HG02623 (cell line): ENCODE results near the gene KAT6B.

Experiments
- ATAC-seq: cut with Tn5 transposase; IDR thresholded peaks from one replicate; pipeline ENCODE4 v1.9.1; 2021; ENCODE audit warnings: moderate library complexity; ENCODE audit not compliant: unreplicated experiment

KAT6B gene

GRCh38 chr10:74944205-74944604 is 117.8 kb downstream of the KAT6B start:
- no peak for ATAC-seq

- no peak for ATAC-seq
Measured at GRCh38 chr10:74947781-74948401, 121.5 kb downstream of the KAT6B start.

DNA sequence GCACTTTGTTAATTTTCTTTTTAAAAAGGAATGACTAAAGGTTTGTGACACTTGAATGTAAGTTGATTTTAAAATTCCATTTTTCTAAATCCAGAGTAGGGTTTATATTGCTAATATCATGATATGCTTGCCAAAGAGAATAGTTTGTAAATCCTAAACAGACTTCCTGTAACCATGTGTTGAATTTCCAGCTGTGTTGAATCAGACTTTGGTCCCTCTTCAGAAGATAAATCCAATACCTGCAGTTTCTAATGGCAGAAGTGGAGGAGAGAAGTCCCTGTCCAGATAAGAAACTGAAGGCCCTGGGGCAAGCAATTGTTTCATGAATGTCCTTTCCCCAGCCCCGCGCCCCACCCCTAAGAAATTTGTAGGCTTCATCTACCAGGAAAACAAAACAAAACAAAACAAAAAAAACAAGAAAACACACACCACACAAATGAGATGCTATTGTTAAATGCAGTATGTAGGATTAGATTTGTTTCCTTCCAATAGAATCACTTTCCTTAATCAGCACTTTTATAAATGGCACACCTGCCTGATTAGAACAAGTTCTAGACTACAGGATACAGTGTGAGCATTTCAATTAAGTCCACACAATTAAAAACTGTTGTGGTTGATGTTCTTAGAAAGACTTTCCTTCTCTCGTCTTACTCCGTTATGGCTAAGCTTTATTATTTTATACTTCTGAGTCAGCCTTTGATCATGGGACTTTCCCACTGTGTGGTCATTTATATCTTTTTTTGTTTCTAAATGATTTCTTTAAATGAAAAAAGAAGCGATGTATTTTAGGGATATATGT is 122.8 kb downstream of the KAT6B start:
- ATAC-seq, result no peak

DNA sequence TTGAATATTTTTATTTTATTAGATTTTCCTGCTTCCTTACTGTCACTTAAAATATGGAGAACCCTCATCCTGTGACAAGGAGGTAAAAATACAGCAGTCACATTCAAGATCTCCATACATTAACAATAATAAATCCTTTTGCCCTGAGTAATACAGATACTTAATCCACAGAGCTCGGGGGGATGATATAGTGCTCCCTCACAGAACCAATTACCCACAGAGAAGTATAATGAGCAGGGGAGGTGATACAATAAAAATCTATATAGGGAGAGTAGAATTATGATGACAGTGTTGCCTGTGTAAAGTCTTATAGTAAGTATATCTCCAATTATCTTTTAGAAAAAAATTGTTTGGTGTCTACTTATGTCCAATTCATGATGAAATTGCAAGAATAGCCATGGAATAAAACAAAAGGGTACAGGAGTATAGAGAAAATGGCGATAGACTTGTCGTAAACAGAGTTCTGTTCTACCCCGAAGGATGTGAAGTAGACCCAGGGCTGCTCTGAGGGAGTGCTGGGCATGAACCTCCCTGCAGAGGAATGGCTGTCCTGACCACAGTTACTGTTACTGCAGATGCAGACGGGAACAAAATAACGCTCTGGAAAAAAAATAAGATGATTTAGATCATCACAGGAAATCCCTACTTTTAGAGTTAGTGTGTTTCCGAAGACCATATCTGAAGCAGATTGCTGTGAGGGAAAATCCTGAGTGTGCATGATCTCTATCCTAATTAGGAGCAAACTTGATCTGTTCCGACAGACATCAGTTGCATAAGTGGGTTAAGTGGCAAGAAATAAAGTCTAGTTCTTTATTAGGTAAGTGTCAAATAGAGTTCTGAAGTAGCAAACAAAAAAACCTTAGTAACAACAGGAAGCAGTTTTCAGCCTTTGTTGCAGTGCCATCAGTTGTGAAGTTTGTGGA is 123.7 kb downstream of the KAT6B start:
- no peak for ATAC-seq

GRCh38 chr10:74953214-74953613 is 126.8 kb downstream of the KAT6B start:
- no peak for ATAC-seq

GRCh38 chr10:74955796-74956195 is 129.4 kb downstream of the KAT6B start:
- ATAC-seq, result no peak

- no peak for ATAC-seq
Measured at GRCh38 chr10:74956555-74957111, 130.2 kb downstream of the KAT6B start.

DNA sequence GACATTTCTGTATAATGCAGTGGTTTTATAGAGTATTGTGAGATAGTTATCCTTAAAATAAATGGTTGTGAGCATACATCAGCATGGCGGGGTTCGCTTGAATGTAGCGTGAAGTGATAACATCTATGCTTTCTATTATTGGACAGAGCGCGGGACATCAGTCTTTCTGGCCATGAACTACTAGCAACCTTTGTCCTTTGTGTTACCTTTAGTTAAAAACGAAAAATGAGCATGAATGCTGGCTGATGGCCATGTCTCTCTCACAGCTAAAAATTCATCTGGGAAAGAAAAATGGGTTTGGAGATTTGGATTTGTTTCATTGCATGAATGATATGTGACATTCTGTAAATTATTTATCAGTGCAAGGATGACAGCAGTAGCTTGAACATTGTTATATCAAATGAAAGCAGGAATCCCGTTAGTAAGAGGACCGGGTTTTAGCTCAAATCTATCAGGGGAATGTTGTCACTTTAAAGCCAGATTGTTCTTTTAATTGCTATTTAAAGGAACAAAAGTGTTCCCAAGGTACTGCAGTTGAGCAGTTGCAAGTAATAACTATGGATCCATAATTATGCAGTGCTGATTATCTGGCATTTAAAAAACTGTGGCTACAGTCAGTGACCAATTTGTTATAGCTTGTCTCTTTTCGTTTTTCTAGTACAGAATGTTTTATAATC is 131.0 kb downstream of the KAT6B start:
- ATAC-seq, result no peak

DNA sequence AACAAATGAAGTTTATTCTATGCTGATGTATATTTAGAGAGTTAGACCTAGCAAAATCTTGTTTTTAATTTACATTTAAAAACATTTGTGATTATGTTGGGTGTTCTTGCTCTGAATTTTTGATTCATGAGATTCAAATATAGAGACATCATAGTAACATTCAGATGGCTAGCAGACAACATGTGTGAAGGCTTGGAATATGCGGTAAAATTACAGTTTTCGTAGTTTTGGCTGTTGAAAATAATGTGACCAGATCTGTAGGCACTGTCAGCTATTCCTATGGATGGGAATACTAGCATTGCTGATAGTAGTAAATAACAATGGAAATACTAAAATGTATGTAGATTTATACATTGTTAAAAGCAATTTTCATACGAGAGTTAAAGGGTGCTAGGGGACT is 131.9 kb downstream of the KAT6B start:
- no peak for ATAC-seq

- no peak for ATAC-seq
Measured at GRCh38 chr10:74960670-74961069, 134.3 kb downstream of the KAT6B start.

- ATAC-seq, result no peak
Measured at GRCh38 chr10:74962517-74962916, 136.1 kb downstream of the KAT6B start.

- no peak for ATAC-seq
Measured at GRCh38 chr10:74963549-74963948, 137.1 kb downstream of the KAT6B start.

GRCh38 chr10:74967911-74968666 is 141.7 kb downstream of the KAT6B start:
- ATAC-seq, result no peak

GRCh38 chr10:74968667-74969061 is 142.3 kb downstream of the KAT6B start:
- no peak for ATAC-seq

GRCh38 chr10:74969093-74969492 is 142.7 kb downstream of the KAT6B start:
- no peak for ATAC-seq

DNA sequence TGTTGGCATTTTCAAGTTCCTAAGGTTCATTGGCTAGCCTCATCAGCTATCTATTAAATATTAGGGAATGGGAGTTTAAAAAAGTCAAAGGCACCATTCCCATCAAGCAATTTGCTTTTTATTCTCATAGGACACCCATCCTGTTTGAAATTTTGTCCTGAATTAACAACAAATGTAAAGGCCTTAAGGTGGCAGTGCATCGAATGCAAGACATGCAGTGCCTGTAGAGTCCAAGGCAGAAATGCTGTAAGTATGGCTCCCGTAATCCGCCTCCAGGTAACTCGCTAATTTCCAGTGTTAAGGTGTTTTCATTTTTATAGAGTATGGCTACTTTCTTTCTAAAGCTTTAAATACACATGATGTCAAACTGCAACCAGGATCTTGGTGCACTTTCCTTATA is 143.1 kb downstream of the KAT6B start:
- no peak for ATAC-seq

GRCh38 chr10:74973741-74974392 is 147.5 kb downstream of the KAT6B start:
- no peak for ATAC-seq

GRCh38 chr10:74975758-74976157 is 149.4 kb downstream of the KAT6B start:
- ATAC-seq, result no peak

DNA sequence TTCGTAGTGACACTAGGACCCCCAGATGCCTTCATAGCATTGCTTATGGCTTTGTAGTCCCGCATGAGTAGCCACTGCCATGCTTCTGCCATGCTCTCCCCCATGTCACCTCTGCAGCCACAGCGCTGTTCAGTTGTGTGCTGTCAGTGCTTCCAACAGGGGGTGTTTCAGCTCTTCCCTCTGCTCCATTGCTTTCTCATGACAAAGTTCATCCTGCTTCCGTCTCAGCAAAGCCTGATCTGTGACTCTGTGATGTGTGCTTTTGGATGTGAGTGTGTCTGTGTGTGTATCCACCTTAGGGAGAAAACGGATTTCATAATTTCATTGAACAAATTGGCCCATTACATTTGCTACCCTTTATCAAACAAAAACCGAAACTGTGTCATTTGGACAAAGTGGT is 150.2 kb downstream of the KAT6B start:
- ATAC-seq, result no peak
